HEK293 (cell line): Measurements from ENCODE around the gene PRRC2B.

Source experiments
- YY1 ChIP-seq: fragments of 450-650 bp; formaldehyde crosslinking; IDR thresholded peaks from 2 replicates; pipeline ENCODE4 v1.5.1; 2018; ENCODE audit warnings: missing biosample characterization, missing genetic modification characterization
- ZBTB7A ChIP-seq: fragments of 450-650 bp; formaldehyde crosslinking; IDR thresholded peaks from 2 replicates; pipeline ENCODE4 v1.5.1; 2016; ENCODE audit warnings: low read depth, missing biosample characterization, missing genetic modification characterization
- ZNF140 ChIP-seq: fragments of 450-650 bp; formaldehyde crosslinking; IDR thresholded peaks from 2 replicates; pipeline ENCODE4 v1.5.1; 2016; ENCODE audit warnings: missing biosample characterization, missing genetic modification characterization
- ZNF248 ChIP-seq: fragments of 450-650 bp; formaldehyde crosslinking; IDR thresholded peaks from 2 replicates; pipeline ENCODE4 v1.5.1; 2017; ENCODE audit warnings: missing biosample characterization, missing genetic modification characterization
- TF ChIP-seq, protein P1 (sequence below): fragments of 450-650 bp; formaldehyde crosslinking; IDR thresholded peaks from 2 replicates; pipeline ENCODE4 v1.5.1; 2016; ENCODE audit warnings: missing biosample characterization, missing genetic modification characterization
- TF ChIP-seq, protein P2 (sequence below): fragments of 450-650 bp; formaldehyde crosslinking; IDR thresholded peaks from 2 replicates; pipeline ENCODE4 v1.5.0; 2017; ENCODE audit warnings: missing biosample characterization, missing genetic modification characterization, borderline replicate concordance
- TF ChIP-seq, protein P3 (sequence below): fragments of 450-650 bp; formaldehyde crosslinking; IDR thresholded peaks from 2 replicates; pipeline ENCODE4 v1.5.1; 2016; ENCODE audit warnings: missing biosample characterization, missing genetic modification characterization
- TF ChIP-seq, protein P4 (sequence below): fragments of 450-650 bp; formaldehyde crosslinking; IDR thresholded peaks from 2 replicates; pipeline ENCODE4 v1.5.1; 2016; ENCODE audit warnings: missing biosample characterization, missing genetic modification characterization
- TF ChIP-seq, protein P5 (sequence below): fragments of 450-650 bp; formaldehyde crosslinking; IDR thresholded peaks from 2 replicates; pipeline ENCODE4 v1.5.1; 2016; ENCODE audit warnings: missing biosample characterization, missing genetic modification characterization

DNA sequence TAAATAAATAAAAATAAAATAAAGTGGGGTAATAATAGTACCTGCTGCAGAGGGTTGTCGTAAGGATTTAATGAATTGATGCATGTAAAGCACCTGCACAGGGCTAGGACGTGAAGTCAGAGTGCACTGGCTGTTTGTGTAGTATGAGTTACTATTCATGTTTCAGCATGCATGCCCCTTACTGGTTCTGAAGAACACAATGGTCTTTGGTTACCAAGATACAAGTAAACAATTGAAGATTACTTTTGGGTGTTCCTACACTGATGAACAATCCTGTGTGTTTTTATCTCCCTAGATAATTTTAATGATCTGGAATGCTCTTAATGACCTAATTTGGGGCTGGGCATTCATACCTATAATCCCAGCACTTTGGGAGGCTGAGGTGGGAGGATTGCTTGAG lies 23.2 kb upstream of the PRRC2B start:
- TF ChIP-seq, protein P1, sequence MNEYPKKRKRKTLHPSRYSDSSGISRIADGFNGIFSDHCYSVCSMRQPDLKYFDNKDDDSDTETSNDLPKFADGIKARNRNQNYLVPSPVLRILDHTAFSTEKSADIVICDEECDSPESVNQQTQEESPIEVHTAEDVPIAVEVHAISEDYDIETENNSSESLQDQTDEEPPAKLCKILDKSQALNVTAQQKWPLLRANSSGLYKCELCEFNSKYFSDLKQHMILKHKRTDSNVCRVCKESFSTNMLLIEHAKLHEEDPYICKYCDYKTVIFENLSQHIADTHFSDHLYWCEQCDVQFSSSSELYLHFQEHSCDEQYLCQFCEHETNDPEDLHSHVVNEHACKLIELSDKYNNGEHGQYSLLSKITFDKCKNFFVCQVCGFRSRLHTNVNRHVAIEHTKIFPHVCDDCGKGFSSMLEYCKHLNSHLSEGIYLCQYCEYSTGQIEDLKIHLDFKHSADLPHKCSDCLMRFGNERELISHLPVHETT (tag by site-specific recombination), result no peak
- TF ChIP-seq YY1 (no peak), ZNF140 (tag by site-specific recombination) (no peak), ZBTB7A (tag by site-specific recombination) (no peak), ZNF248 (tag by site-specific recombination) (no peak)
- TF ChIP-seq, protein P2, sequence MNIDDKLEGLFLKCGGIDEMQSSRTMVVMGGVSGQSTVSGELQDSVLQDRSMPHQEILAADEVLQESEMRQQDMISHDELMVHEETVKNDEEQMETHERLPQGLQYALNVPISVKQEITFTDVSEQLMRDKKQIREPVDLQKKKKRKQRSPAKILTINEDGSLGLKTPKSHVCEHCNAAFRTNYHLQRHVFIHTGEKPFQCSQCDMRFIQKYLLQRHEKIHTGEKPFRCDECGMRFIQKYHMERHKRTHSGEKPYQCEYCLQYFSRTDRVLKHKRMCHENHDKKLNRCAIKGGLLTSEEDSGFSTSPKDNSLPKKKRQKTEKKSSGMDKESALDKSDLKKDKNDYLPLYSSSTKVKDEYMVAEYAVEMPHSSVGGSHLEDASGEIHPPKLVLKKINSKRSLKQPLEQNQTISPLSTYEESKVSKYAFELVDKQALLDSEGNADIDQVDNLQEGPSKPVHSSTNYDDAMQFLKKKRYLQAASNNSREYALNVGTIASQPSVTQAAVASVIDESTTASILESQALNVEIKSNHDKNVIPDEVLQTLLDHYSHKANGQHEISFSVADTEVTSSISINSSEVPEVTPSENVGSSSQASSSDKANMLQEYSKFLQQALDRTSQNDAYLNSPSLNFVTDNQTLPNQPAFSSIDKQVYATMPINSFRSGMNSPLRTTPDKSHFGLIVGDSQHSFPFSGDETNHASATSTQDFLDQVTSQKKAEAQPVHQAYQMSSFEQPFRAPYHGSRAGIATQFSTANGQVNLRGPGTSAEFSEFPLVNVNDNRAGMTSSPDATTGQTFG, result no peak
- TF ChIP-seq, protein P3, sequence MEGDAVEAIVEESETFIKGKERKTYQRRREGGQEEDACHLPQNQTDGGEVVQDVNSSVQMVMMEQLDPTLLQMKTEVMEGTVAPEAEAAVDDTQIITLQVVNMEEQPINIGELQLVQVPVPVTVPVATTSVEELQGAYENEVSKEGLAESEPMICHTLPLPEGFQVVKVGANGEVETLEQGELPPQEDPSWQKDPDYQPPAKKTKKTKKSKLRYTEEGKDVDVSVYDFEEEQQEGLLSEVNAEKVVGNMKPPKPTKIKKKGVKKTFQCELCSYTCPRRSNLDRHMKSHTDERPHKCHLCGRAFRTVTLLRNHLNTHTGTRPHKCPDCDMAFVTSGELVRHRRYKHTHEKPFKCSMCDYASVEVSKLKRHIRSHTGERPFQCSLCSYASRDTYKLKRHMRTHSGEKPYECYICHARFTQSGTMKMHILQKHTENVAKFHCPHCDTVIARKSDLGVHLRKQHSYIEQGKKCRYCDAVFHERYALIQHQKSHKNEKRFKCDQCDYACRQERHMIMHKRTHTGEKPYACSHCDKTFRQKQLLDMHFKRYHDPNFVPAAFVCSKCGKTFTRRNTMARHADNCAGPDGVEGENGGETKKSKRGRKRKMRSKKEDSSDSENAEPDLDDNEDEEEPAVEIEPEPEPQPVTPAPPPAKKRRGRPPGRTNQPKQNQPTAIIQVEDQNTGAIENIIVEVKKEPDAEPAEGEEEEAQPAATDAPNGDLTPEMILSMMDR (tag by site-specific recombination), result no peak
- TF ChIP-seq, protein P4, sequence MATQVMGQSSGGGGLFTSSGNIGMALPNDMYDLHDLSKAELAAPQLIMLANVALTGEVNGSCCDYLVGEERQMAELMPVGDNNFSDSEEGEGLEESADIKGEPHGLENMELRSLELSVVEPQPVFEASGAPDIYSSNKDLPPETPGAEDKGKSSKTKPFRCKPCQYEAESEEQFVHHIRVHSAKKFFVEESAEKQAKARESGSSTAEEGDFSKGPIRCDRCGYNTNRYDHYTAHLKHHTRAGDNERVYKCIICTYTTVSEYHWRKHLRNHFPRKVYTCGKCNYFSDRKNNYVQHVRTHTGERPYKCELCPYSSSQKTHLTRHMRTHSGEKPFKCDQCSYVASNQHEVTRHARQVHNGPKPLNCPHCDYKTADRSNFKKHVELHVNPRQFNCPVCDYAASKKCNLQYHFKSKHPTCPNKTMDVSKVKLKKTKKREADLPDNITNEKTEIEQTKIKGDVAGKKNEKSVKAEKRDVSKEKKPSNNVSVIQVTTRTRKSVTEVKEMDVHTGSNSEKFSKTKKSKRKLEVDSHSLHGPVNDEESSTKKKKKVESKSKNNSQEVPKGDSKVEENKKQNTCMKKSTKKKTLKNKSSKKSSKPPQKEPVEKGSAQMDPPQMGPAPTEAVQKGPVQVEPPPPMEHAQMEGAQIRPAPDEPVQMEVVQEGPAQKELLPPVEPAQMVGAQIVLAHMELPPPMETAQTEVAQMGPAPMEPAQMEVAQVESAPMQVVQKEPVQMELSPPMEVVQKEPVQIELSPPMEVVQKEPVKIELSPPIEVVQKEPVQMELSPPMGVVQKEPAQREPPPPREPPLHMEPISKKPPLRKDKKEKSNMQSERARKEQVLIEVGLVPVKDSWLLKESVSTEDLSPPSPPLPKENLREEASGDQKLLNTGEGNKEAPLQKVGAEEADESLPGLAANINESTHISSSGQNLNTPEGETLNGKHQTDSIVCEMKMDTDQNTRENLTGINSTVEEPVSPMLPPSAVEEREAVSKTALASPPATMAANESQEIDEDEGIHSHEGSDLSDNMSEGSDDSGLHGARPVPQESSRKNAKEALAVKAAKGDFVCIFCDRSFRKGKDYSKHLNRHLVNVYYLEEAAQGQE (tag by site-specific recombination), result no peak
- TF ChIP-seq, protein P5, sequence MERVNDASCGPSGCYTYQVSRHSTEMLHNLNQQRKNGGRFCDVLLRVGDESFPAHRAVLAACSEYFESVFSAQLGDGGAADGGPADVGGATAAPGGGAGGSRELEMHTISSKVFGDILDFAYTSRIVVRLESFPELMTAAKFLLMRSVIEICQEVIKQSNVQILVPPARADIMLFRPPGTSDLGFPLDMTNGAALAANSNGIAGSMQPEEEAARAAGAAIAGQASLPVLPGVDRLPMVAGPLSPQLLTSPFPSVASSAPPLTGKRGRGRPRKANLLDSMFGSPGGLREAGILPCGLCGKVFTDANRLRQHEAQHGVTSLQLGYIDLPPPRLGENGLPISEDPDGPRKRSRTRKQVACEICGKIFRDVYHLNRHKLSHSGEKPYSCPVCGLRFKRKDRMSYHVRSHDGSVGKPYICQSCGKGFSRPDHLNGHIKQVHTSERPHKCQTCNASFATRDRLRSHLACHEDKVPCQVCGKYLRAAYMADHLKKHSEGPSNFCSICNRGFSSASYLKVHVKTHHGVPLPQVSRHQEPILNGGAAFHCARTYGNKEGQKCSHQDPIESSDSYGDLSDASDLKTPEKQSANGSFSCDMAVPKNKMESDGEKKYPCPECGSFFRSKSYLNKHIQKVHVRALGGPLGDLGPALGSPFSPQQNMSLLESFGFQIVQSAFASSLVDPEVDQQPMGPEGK, result no peak
